D341Med (cell line): ENCODE measurements around the gene S100A2.
"Not testable (repeated sequence)": the region's sequence is repeated elsewhere in the genome, so short reads cannot be mapped to it uniquely, and the experiment has no call there.

Experiments used
- DNase-seq: peaks from one replicate; pipeline ENCODE4 v3.0.0; 2012; ENCODE audit warnings: low spot score

Gene S100A2

GRCh38 chr1:153588482-153588881 lies 22.8 kb upstream of the S100A2 start:
- no peak for DNase-seq

GRCh38 chr1:153588033-153588432 lies 22.4 kb upstream of the S100A2 start:
- not testable (repeated sequence) for DNase-seq

GRCh38 chr1:153587314-153587713 lies 21.7 kb upstream of the S100A2 start:
- DNase-seq, result no peak

DNA sequence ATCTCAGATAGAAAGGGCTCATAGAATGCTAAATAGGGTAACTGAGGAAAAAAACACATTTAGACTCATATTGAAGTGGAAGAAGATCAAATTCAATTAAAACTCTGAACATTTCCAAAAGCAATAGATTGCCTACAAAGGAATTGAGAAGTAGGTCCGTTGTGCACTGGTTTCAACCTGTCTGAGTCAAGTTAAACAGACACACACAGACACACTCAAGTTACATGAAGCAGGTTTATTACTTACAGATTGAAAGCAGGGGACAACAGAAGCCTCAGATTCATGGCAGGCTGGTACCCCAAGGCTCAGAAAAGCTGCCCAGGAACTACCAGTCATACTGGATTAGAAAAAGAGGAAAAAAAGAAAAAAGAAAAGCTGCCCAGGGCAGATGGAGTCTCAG lies 20.7 kb upstream of the S100A2 start:
- no peak for DNase-seq

DNA sequence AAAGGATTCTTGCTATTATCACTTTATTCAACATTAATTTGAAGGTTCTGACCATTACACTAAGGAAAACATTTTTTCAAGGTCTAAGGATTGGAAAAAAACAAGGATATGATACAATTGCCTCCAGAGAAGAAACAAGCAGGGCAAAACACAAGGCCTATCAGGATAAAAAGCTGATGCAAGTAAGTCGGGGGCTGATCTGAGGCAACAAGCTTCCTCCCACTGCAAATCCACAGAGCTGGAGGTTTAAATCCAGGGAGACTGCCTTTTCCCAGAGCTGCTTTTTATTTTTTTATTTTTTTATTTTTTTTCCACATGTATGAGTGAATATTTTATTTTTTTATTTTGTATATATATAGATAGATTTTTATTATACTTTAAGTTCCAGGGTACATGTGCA lies 19.4 kb upstream of the S100A2 start:
- DNase-seq, result no peak

DNA sequence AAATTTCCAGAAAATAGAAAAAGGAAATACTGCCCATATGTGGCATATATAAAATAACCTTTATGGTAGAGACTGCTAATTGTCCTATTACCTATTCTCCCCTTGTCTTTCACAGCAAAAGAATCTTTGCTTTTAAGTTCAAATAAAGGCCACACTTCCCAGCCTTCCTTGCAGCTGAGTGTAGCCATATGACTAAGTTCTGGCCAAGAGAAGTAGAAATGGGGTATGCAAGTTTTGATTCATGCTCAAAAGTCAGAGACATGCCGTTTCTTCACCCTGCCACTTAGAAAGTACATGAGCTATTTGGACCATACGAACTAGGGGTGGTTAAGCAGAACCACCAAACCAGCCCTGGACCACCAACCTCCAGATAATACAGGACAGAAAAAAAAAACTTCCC lies 18.3 kb upstream of the S100A2 start:
- no peak for DNase-seq

GRCh38 chr1:153583514-153583913 lies 17.9 kb upstream of the S100A2 start:
- DNase-seq, result not testable (repeated sequence)

GRCh38 chr1:153582836-153583235 lies 17.2 kb upstream of the S100A2 start:
- DNase-seq, result not testable (repeated sequence)

GRCh38 chr1:153578936-153579335 lies 13.3 kb upstream of the S100A2 start:
- no peak for DNase-seq

- DNase-seq, result no peak
These were observed 12.8 kb upstream of the S100A2 start for GRCh38 chr1:153578490-153578889.

- DNase-seq, result no peak
These were observed 12.0 kb upstream of the S100A2 start for GRCh38 chr1:153577624-153578051.

- no peak for DNase-seq
These were observed 11.5 kb upstream of the S100A2 start for GRCh38 chr1:153577138-153577537.

- DNase-seq, result not testable (repeated sequence)
These were observed 9.9 kb upstream of the S100A2 start for GRCh38 chr1:153575497-153575896.

DNA sequence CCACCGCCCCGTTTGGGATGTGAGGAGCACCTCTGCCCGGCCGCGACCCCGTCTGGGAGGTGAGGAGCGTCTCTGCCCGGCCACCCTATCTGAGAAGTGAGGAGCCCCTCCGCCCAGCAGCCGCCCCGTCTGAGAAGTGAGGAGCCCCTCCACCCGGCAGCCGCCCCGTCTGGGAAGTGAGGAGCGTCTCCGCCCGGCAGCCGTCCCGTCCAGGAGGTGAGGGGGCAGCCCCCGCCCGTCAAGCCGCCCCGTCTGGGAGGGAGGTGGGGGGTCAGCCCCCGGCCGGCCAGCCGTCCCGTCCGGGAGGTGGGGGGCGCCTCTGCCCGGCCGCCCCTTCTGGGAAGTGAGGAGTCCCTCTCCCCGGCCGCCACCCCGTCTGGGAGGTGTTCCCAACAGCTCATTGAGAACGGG lies 9.4 kb upstream of the S100A2 start:
- not testable (repeated sequence) for DNase-seq

DNA sequence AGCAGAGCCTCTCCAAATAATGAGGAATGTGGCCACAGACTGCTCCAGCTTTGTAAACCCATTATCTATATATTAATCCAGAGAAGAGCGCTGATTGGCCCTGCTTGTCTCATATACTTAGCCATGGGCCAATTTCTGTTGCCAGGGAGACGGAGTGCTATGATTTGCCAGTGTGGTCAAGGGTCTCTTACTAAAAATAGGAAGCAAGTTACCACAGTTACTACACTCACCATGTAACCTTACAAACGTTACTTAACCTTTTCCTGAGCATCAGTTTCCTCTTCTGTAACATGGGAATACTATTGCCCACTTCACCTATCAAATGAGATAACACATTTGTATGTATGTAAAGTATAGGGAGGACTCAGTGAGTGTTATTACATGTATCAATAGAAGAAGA lies 7.7 kb upstream of the S100A2 start:
- DNase-seq, result no peak

DNA sequence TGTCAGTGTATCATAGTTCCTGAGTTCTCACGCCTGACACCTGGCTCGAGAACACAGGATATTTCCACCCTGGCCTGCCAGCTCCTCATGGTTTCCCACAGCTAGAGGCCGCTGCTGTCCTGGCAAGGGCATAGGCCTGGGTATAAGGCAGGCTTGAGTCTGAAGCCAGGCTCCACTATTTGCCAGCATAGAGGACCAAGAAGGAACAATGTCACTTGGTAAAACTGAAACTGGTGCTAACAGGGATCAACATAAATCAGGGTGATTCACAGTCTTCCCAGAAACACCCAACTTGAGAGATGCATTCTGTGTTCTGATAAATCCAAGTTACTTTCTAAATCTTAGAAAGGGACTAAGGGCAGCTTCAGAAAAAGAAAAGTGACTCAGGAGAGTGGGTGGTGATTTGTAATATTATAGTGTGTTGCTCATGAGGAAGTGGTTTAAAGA lies 6.9 kb upstream of the S100A2 start:
- DNase-seq, result peak; percentile 84

DNA sequence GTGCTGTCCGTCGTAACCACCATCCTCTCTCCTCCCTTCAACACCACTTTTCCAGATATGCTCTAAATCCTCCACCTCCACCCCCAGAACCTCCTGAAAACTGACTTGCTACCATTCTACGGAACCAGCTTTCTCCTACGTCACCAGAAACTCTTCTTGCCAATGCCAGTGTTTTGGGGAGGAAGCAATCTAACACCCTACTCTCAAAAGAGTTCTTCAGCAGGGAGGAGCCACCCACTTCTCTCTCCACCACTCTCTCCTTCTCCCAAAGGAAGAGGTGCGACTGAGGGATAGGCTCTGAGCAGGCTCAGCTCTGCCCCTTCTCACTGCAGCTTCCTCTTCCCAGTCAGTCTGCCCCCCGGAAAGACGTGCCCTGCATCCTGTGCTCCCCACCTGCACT lies 6.1 kb upstream of the S100A2 start:
- DNase-seq, result no peak

DNA sequence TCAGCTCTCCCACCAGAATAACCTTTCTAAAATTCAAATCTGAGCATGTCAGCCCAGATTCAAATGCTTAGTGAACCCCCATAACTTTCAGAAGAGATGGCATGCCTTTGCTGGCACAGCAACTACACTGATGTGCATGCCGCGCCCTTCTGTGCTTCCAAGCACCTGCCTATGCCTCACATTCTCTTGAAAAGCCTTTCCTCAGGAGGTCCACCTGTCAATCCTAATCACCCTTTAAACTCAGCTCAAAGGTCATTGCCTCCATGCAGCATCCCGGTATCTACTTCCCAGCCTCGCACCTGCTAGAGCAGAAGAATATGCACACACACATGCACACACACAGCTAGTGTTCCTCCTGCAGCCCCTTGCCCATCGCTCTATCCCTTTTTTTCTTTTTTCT lies 5.2 kb upstream of the S100A2 start:
- no peak for DNase-seq

DNA sequence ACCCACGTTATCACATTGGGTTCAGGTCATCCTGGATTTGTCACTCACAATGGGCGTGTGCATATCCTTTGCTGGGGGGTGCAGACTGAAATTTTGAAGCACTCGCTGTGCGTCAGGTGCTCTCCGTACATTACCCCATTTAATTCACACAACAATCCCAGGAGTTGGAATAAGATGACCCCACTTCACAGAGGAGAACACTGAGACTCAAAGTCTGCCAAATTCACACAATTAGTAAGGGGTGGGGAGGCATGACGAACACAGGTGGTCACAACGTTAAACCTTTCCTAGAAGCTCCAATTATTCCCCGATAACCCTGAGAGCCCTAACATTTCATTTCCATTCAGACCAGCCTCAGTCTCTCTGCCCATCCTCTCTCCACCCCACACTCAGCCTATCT lies 3.8 kb upstream of the S100A2 start:
- DNase-seq, result no peak

DNA sequence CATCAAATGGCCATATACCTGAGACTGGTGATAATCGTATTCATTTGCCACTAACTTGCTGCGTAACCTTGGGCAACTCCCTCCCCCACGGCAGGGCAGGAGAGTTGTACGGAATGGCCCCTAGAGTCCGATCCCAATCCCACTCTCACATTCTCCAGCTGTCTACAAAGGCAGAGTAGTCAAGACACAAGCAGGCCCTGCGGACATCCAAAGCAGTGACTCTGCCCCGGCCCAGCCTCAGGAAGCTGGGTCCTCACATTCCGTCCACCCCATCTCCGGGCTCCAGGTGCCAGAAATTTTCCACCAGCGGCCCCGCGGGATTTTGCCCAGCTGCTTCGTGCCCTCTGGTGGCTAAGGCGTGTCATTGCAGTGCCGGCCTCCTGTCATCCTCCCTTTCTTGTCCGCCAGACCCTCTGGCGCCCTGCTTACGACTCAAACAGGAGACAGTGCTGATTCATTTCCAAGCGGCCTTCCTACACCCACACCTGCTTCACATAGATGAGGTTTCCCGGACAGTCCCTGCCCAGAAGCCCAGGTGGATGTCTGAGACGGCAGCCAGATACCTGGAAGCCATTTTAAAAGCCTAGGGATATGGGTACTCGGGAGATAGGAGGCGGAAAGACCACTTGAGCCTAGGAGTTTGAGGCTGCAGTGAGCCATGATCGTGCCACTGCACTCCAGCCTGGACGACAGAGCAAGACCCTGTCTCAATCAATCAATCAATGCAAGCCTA lies 2.9 kb upstream of the S100A2 start:
- peak; percentile 94 for DNase-seq

GRCh38 chr1:153567621-153568366 lies 2.1 kb upstream of the S100A2 start:
- no peak for DNase-seq

DNA sequence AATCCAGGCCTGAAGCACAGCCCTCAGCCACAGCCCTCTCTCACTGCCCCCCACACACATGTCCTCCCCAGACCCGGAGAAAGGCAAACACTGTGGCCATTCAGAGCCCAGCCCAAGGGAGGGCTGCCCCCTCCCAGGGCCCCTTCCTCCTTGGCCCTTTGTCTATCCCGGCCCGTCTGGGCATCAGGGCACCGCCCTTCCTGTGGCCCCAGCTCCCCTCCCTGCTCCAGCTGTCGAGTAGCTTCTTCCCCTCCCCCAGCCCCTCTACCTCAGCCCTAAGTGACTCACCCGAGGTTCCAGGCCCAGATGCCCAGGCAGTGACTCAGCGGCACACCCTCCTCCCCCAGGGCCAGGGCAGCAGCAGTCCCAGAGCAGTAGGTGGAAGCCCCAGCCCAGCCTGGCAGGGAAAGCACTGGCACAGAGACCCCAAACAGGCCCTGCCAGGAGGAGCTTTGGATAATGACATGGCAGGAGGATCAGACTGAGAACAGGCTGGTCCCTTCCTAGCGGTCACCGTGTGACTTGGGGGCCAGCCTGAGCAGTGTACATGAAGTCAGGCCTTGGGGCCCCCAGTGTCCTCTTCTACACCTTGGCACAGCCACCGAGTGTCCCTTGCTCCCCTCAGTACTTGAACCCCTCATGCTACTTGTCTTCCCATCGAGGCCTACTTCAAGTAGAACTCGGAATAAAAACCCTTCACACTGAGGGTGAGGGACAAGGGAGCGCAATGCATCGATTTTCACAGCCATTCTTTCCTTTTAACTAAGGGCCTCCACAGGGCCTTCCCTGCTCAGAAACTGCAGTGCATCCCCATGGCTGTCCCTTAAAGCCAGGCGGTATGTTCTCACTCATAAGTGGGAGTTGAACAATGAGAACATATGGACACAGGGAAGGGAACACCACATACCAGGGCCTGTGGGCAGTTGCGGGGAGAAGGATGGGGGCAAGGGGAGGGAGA lies 1.0 kb upstream of the S100A2 start:
- peak; percentile 68 for DNase-seq
